Right lobe of liver (tissue), 6 donors: ENCODE measurements around the gene TMUB1. TPM values are rescaled to one million over a fixed set of nuclear protein-coding genes. Genes with fewer than 3 reads are reported as not detected.

Source experiments
- ATAC-seq, 4 donors: fragments of 200-7000 bp; cut with Tn5 transposase; one replicate each; pipeline ENCODE4 v1.9.1; 2020; ENCODE audit warnings: mild to moderate bottlenecking in 4 of 4, moderate library complexity in 4 of 4
- DNase-seq, 3 donors: peaks; one replicate each; pipeline ENCODE4 v3.0.0-alpha.2; 2020
- H3K27ac ChIP-seq, 3 donors: fragments of 200-600 bp; one replicate each; pipeline ENCODE4 v1.8.0; 2022
- H3K27me3 ChIP-seq, 2 donors: fragments of 200-600 bp; one replicate each; pipeline ENCODE4 v1.8.0; 2022
- H3K36me3 ChIP-seq, 4 donors: fragments of 200-600 bp; sonication (generic) in 1 of 4; one replicate each; pipeline versions ENCODE4 v1.5.1 to v1.8.0; 2017 to 2022; ENCODE audit warnings: control low read depth in 1 of 4
- H3K4me1 ChIP-seq, 4 donors: fragments of 200-600 bp; sonication (generic) in 1 of 4; one replicate each; pipeline versions ENCODE4 v1.5.1 to v1.8.0; 2017 to 2022; ENCODE audit warnings: control low read depth in 1 of 4
- H3K4me3 ChIP-seq, 3 donors: fragments of 200-600 bp; one replicate each; pipeline ENCODE4 v1.8.0; 2022
- H3K9me3 ChIP-seq, 4 donors: fragments of 200-600 bp; sonication (generic) in 1 of 4; one replicate each; pipeline versions ENCODE4 v1.5.1 to v1.8.0; 2017 to 2022; ENCODE audit warnings: control low read depth in 1 of 4
- POLR2A ChIP-seq: fragments of 450-650 bp; IDR thresholded peaks from one replicate; pipeline ENCODE4 v1.6.1; 2017; ENCODE audit warnings: antibody characterized with exemption, mild to moderate bottlenecking
- WGBS: methylation state at CpG from one replicate; pipeline ENCODE4 v1.1.6; 2018; ENCODE audit warnings: low coverage, low lambda C conversion rate; ENCODE audit not compliant: insufficient coverage; ENCODE audit errors: missing lambda C conversion rate; 5-methylcytosine and 5-hydroxymethylcytosine counted together
- intact Hi-C, 2 donors: fragments of 100-400 bp; cut with DNase I; formaldehyde crosslinking; loops; one replicate each; pipeline versions ENCODE4 v1.11.2 to v1.14.1; 2022
- total RNA-seq, 6 experiments: library from RNA; depleted of rRNA in 2 of 6; stranded (reverse); fragments of >200 nt in 2 of 6; fragmentation: NEBNext Ultra II Directional in 3 of 6; extraction: Animal tissue kit (Norgen Biotek cat#: 25700) in 3 of 6; gene quantifications; one replicate each; pipeline versions ENCODE4 v1.1.0 to v1.2.4, GENCODE V29; 2016 to 2023
- TF ChIP-seq, protein P1 (sequence below), 4 donors: fragments of 200-600 bp in 3 of 4; fragments of 450-650 bp in 1 of 4; IDR thresholded peaks; one replicate each; pipeline versions ENCODE4 v1.5.1 to v1.8.0; 2016 to 2022; ENCODE audit warnings: antibody characterized with exemption in 4 of 4, mild to moderate bottlenecking in 2 of 4
- donor health status: DM: no; HTN: yes; CAD: no.
- donor health status: DM: no; HTN: no; CAD: no.
- donor health status: DM: no; HTN: no; CAD: no.
- donor health status: DM: no; HTN: yes; CAD: no.
- donor health status: DM: no; HTN: yes; CAD: no.

The TMUB1 gene
- total RNA-seq, 6 experiments from 2014 or later = 27.7 to 63.1 (median 41.8) TPM

DNA sequence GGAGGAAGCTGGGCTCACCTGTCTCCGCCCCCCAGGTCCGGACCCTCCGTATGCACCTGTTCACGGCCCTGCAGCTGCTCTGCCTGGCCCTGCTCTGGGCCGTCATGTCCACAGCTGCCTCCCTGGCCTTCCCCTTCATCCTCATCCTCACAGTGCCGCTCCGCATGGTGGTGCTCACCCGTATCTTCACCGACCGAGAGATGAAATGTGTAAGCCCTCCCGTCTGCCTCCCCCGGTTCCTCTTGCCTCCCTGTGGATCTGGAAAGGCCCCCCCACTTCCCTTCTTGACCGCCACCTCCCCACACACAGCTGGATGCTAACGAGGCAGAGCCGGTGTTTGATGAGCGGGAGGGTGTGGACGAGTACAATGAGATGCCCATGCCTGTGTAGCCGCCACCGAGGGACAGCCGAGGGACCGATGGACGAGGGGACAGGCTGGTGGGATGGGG, 7.3 kb downstream of the TMUB1 start:
- H3K4me1 ChIP-seq = peaks cover 0 to 12% (median 5%) of the 10 kb centered on the region in 4 donors
- intact Hi-C loops = no loop called here
- no peak overlapping the region for H3K27ac ChIP-seq
- H3K9me3 ChIP-seq = no peaks in the 10 kb centered on the region
- ATAC-seq (no peak), DNase-seq (no peak)
- H3K36me3 ChIP-seq = peaks cover 0 to 49% (median 26%) of the 10 kb centered on the region in 4 donors
- 79% methylated on average over 9 of the region's 22 CpGs for WGBS
- H3K4me3 ChIP-seq = no peak overlapping the region
- no peak for TF ChIP-seq POLR2A
- TF ChIP-seq, protein P1, sequence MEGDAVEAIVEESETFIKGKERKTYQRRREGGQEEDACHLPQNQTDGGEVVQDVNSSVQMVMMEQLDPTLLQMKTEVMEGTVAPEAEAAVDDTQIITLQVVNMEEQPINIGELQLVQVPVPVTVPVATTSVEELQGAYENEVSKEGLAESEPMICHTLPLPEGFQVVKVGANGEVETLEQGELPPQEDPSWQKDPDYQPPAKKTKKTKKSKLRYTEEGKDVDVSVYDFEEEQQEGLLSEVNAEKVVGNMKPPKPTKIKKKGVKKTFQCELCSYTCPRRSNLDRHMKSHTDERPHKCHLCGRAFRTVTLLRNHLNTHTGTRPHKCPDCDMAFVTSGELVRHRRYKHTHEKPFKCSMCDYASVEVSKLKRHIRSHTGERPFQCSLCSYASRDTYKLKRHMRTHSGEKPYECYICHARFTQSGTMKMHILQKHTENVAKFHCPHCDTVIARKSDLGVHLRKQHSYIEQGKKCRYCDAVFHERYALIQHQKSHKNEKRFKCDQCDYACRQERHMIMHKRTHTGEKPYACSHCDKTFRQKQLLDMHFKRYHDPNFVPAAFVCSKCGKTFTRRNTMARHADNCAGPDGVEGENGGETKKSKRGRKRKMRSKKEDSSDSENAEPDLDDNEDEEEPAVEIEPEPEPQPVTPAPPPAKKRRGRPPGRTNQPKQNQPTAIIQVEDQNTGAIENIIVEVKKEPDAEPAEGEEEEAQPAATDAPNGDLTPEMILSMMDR (IDR thresholded peaks at IDR 0.05) = no peak
- no peaks in the 10 kb centered on the region for H3K27me3 ChIP-seq

DNA sequence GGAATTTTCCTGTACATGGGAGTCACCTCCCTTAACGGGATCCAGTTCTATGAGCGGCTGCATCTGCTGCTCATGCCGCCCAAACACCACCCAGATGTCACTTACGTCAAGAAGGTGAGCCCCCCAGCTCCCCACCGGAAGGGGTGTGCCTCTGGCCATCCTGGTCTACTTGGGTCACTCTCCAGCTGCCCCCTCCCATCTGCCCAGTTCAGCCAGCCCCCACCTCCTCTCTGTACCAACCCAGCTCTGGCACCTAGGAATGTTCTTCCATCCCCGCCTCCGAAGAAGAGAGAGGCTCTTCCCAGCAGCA, 7.7 kb downstream of the TMUB1 start:
- intact Hi-C loops = no loop called here
- ATAC-seq (no peak), DNase-seq (no peak)
- Histone ChIP-seq H3K27me3 (no peaks in the 10 kb centered on the region), H3K4me1 (peaks cover 0 to 12% (median 5%) of the 10 kb centered on the region in 4 donors), H3K9me3 (no peaks in the 10 kb centered on the region), H3K4me3 (no peak overlapping the region), H3K27ac (no peak overlapping the region), H3K36me3 (peaks cover 0 to 53% (median 28%) of the 10 kb centered on the region in 4 donors)
- WGBS = 79% methylated on average over 3 of the region's 7 CpGs
- no peak for TF ChIP-seq POLR2A
- TF ChIP-seq, protein P1 (IDR thresholded peaks at IDR 0.05) = no peak

DNA sequence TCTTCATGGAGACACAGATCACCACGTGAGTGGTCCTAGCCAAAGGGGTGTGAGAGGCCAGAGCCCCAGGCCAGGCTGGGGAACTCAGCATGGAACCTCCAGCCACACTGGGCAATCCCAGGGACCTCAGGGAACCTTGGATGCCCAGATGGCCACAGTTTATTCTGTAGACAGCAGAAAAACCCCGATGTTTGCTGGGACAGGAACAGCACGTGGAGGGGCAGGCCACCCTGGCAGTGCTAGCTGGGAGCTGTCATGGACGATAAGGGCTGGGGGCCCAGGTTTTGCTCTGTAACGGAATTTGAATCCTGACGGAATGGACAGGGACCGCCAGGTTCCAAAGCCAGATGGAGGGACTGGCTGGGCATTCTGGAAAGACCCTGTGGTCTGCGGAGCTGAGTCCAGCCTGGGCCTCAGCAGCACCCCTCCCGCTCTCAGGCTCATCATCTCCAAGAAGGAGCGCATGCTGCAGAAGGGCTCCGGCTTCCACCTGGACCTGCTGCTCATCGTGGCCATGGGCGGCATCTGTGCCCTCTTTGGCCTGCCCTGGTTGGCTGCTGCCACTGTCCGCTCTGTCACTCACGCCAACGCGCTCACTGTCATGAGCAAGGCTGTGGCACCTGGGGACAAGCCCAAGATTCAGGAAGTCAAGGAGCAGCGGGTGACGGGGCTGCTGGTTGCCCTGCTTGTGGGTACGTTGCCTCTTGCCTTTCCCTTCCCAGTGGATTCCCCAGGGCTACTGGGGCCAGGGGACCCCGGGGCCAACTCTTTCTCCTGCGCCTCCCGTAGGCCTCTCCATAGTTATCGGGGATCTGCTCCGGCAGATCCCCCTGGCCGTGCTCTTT, 8.3 kb downstream of the TMUB1 start:
- peaks cover 0 to 11% (median 4%) of the 10 kb centered on the region in 4 donors for H3K4me1 ChIP-seq
- DNase-seq = no peak
- no peak overlapping the region for H3K4me3 ChIP-seq
- no peak overlapping the region for H3K27ac ChIP-seq
- ATAC-seq = no peak
- TF ChIP-seq POLR2A = no peak
- TF ChIP-seq, protein P1 (IDR thresholded peaks at IDR 0.05) = no peak
- H3K27me3 ChIP-seq = no peaks in the 10 kb centered on the region
- WGBS = no CpG with 5 or more reads among the region's 26 CpGs
- H3K9me3 ChIP-seq = no peaks in the 10 kb centered on the region
- intact Hi-C loops = no loop called here
- H3K36me3 ChIP-seq = peaks cover 0 to 58% (median 31%) of the 10 kb centered on the region in 4 donors

DNA sequence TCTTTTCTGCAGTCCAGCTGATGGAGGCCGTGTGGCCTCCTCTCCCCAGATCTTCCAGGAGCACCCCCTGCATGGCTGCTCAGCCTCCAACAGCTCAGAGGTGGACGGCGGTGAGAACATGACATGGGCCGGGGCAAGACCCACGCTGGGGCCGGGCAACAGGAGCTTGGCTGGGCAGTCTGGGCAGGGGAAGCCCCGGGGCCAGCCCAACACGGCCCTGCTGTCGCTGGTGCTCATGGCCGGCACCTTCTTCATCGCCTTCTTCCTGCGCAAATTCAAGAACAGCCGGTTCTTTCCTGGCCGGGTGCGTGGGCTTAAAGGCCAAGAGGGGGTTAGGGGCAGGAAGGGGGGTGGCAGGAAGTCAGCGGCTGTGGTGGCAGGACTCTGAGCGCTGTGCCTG, 9.3 kb downstream of the TMUB1 start:
- DNase-seq = no peak
- Histone ChIP-seq H3K27me3 (no peaks in the 10 kb centered on the region), H3K9me3 (no peaks in the 10 kb centered on the region), H3K4me1 (peaks cover 0 to under 1% (median 0%) of the 10 kb centered on the region in 4 donors), H3K27ac (no peak overlapping the region), H3K4me3 (no peak overlapping the region), H3K36me3 (peaks cover 0 to 69% (median 34%) of the 10 kb centered on the region in 4 donors)
- intact Hi-C loops = no loop called here
- TF ChIP-seq, protein P1 (IDR thresholded peaks at IDR 0.05) = no peak
- TF ChIP-seq POLR2A = no peak
- ATAC-seq = no peak
- WGBS = no CpG with 5 or more reads among the region's 17 CpGs
